H9 (cell line): ENCODE results near the gene STK25. TPM values are rescaled to one million over a fixed set of nuclear protein-coding genes. Genes with fewer than 3 reads are reported as not detected.

Source experiments
- DNase-seq: peaks from one replicate; pipeline ENCODE4 v3.0.0-alpha.2; 2017
- H2AFZ ChIP-seq: one replicate; pipeline ENCODE4 v1.6.1; 2013; ENCODE audit warnings: mild to moderate bottlenecking, low read length, control low read depth, moderate library complexity
- H2AK5ac ChIP-seq: 2 replicates; pipeline ENCODE4 v1.6.1; 2013; ENCODE audit warnings: low read length, control low read depth, mixed read lengths; ENCODE audit not compliant: insufficient read length
- H2BK120ac ChIP-seq: one replicate; pipeline ENCODE4 v1.6.1; 2013; ENCODE audit warnings: low read depth, mild to moderate bottlenecking, low read length, control low read depth, inconsistent platforms; ENCODE audit not compliant: poor library complexity, severe bottlenecking
- H2BK12ac ChIP-seq: 2 replicates; pipeline ENCODE4 v1.6.1; 2013; ENCODE audit warnings: low read length, control low read depth, mixed read lengths, low read depth; ENCODE audit not compliant: insufficient read length
- H2BK15ac ChIP-seq: 2 replicates; pipeline ENCODE4 v1.6.1; 2013; ENCODE audit warnings: low read depth, low read length, control low read depth
- H2BK20ac ChIP-seq: one replicate; pipeline ENCODE4 v1.6.1; 2013; ENCODE audit warnings: low read depth, mild to moderate bottlenecking, low read length, control low read depth, inconsistent platforms; ENCODE audit not compliant: poor library complexity, severe bottlenecking
- H2BK5ac ChIP-seq: 2 replicates; pipeline ENCODE4 v1.6.1; 2013; ENCODE audit warnings: low read length, control low read depth, mixed read lengths; ENCODE audit not compliant: insufficient read length
- H3K14ac ChIP-seq: 2 replicates; pipeline ENCODE4 v1.6.1; 2013; ENCODE audit warnings: low read length, control low read depth; ENCODE audit not compliant: insufficient read depth
- H3K18ac ChIP-seq: 2 replicates; pipeline ENCODE4 v1.6.1; 2013; ENCODE audit warnings: low read depth, mild to moderate bottlenecking, mixed read lengths, low read length, control low read depth; ENCODE audit not compliant: insufficient read length
- H3K23ac ChIP-seq: 2 replicates; pipeline ENCODE4 v1.6.1; 2013; ENCODE audit warnings: low read length, control low read depth, mixed read lengths, low read depth; ENCODE audit not compliant: insufficient read length
- H3K23me2 ChIP-seq: 2 replicates; pipeline ENCODE4 v1.6.1; 2013; ENCODE audit warnings: low read depth, mild to moderate bottlenecking, mixed read lengths, low read length, control low read depth; ENCODE audit not compliant: insufficient read length, poor library complexity, severe bottlenecking
- H3K27ac ChIP-seq: 2 replicates; pipeline ENCODE4 v1.5.1; 2013; ENCODE audit warnings: low read length, control low read depth, mixed read lengths, low read depth; ENCODE audit not compliant: insufficient read length
- H3K27me3 ChIP-seq: 2 replicates; pipeline ENCODE4 v1.6.1; 2013; ENCODE audit warnings: low read length, control low read depth, inconsistent platforms; ENCODE audit not compliant: insufficient read depth
- H3K4ac ChIP-seq: 2 replicates; pipeline ENCODE4 v1.6.1; 2013; ENCODE audit warnings: low read depth, mild to moderate bottlenecking, control low read depth, inconsistent platforms, low read length, moderate library complexity
- H3K4me1 ChIP-seq: 2 replicates; pipeline ENCODE4 v1.6.1; 2013; ENCODE audit warnings: low read length, control low read depth, inconsistent platforms; ENCODE audit not compliant: insufficient read depth
- H3K4me2 ChIP-seq: 2 replicates; pipeline ENCODE4 v1.6.1; 2013; ENCODE audit warnings: low read length, control low read depth, mixed read lengths; ENCODE audit not compliant: insufficient read length, insufficient read depth
- H3K56ac ChIP-seq: 2 replicates; pipeline ENCODE4 v1.6.1; 2013; ENCODE audit warnings: low read depth, mild to moderate bottlenecking, mixed read lengths, low read length, control low read depth; ENCODE audit not compliant: insufficient read length
- H3K79me1 ChIP-seq: 2 replicates; pipeline ENCODE4 v1.6.1; 2013; ENCODE audit warnings: low read depth, mild to moderate bottlenecking, moderate library complexity, low read length, control low read depth, inconsistent platforms; ENCODE audit not compliant: insufficient read depth, poor library complexity, severe bottlenecking
- H3K79me2 ChIP-seq: 2 replicates; pipeline ENCODE4 v1.6.1; 2013; ENCODE audit warnings: low read length, control low read depth, inconsistent platforms; ENCODE audit not compliant: insufficient read depth
- H3K9ac ChIP-seq: 2 replicates; pipeline ENCODE4 v1.6.1; 2013; ENCODE audit warnings: low read length, control low read depth, mixed read lengths; ENCODE audit not compliant: insufficient read length; ENCODE audit errors: extremely low read depth
- H3K9me3 ChIP-seq: one replicate; pipeline ENCODE4 v1.6.1; 2013; ENCODE audit warnings: low read depth, low read length, inconsistent platforms; ENCODE audit not compliant: control insufficient read depth
- H3T11ph ChIP-seq: one replicate; pipeline ENCODE4 v1.6.1; 2013; ENCODE audit warnings: mild to moderate bottlenecking, low read length, control low read depth, inconsistent platforms
- H4K20me1 ChIP-seq: one replicate; pipeline ENCODE4 v1.6.1; 2013; ENCODE audit not compliant: control insufficient read depth, insufficient read length, insufficient read depth
- H4K5ac ChIP-seq: 2 replicates; pipeline ENCODE4 v1.6.1; 2013; ENCODE audit warnings: low read depth, mild to moderate bottlenecking, mixed read lengths, low read length, control low read depth; ENCODE audit not compliant: insufficient read length
- H4K8ac ChIP-seq: replicated peaks from 2 replicates; pipeline ENCODE4 v1.6.1; 2013; ENCODE audit warnings: low read length, control low read depth, mixed read lengths, low read depth; ENCODE audit not compliant: insufficient read length
- H4K91ac ChIP-seq: 2 replicates; pipeline ENCODE4 v1.6.1; 2013; ENCODE audit warnings: low read depth, mild to moderate bottlenecking, moderate library complexity, mixed read lengths, low read length, control low read depth; ENCODE audit not compliant: insufficient read length
- H3K27ac Mint-ChIP-seq, 3 experiments: 2 replicates in 2 of 3; 3 replicates in 1 of 3; pipeline ENCODE4 v1.8.0; 2020 to 2021; ENCODE audit warnings: mixed read lengths in 3 of 3, mild to moderate bottlenecking in 1 of 3, moderate library complexity in 1 of 3
- H3K27me3 Mint-ChIP-seq: 2 replicates; pipeline ENCODE4 v1.8.0; 2021; ENCODE audit warnings: low read depth, mild to moderate bottlenecking, moderate library complexity, mixed read lengths
- H3K36me3 Mint-ChIP-seq, 3 experiments: 2 replicates in 2 of 3; 3 replicates in 1 of 3; pipeline ENCODE4 v1.8.0; 2020 to 2021; ENCODE audit warnings: low read depth in 3 of 3, mixed read lengths in 3 of 3; ENCODE audit not compliant: insufficient read depth in 1 of 3
- H3K4me1 Mint-ChIP-seq, 2 experiments: 2 replicates each; pipeline ENCODE4 v1.8.0; 2020; ENCODE audit warnings: mixed read lengths in 2 of 2
- H3K4me3 Mint-ChIP-seq, 2 experiments: 2 replicates in 1 of 2; 3 replicates in 1 of 2; pipeline ENCODE4 v1.8.0; 2020 to 2021; ENCODE audit warnings: mild to moderate bottlenecking in 2 of 2, mixed read lengths in 2 of 2, moderate library complexity in 1 of 2
- H3K9me3 Mint-ChIP-seq, 2 experiments: 2 replicates in 1 of 2; 3 replicates in 1 of 2; pipeline ENCODE4 v1.8.0; 2020; ENCODE audit warnings: mild to moderate bottlenecking in 2 of 2, mixed read lengths in 2 of 2, moderate library complexity in 1 of 2
- WGBS: extraction: QIAGEN DNeasy Blood & Tissue Kit; methylation state at CpG from one replicate; pipeline ENCODE4 v1.1.7; 2013; ENCODE audit warnings: missing lambda C conversion rate, low lambda C conversion rate, mixed read lengths; ENCODE audit not compliant: insufficient read length; ENCODE audit errors: extremely low coverage; 5-methylcytosine and 5-hydroxymethylcytosine counted together
- total RNA-seq: library from RNA; stranded (reverse); gene quantifications from 2 replicates; pipeline ENCODE4 v1.2.1, GENCODE V29; 2021
- TF ChIP-seq, protein P1 (sequence below): fragments of 200-600 bp; sonication (generic); conservative IDR thresholded peaks from 3 replicates; pipeline ENCODE4 v1.8.0; 2021; ENCODE audit warnings: antibody characterized with exemption, mild to moderate bottlenecking

The STK25 gene
- total RNA-seq, 1 experiment from 2014 or later: 189 TPM

DNA sequence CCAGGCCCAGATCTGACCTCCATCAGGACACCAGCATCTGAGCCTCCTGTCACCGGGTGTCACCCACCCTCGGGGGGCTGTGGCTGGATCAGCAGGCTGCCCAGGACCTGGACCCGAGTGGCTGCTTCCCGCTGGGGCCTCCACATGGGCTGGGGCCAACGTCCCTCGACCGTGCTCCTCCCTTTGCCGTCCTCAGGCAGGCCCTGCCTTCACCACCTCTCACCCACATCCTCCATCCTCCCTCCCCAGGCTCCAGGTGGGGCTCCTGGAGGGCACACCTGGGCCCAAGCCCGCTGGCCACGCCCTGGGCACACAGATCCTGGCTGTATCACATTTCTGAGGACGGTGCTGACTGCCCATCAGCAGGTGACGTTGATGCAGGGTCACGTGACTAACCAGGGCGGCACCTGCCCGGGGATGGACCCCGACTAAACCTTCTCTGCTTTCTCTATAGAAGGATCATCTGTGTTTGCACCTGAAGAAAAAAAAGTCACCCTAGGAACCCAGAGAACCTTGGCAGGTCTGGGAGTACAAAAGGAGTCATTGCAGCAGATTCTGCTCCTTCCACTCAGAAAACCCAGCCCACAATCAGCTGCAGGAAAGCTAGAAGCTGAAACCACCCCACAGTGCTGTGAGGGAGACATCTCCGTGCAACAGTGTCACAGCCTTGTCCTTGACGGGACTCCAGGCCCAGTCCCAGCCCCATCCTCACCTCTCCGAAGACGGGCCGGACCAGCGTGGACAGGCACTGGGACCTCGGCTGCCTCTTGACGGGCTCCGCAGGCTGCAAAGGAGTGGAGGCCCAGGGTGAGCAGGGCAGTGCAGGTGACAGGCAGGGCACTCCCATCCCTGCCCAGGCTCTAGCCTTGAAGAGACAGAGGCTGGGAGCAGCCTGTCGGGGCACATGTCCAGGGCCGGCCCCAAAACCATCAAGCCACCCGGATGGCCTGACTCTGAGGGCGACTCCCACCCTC lies 11.2 kb downstream of the STK25 start:
- no peak overlapping the region for H3K4ac ChIP-seq
- H3T11ph ChIP-seq: no peak overlapping the region
- no peak overlapping the region for H2BK15ac ChIP-seq
- Mint-ChIP-seq H3K9me3 (no peaks in the 10 kb centered on the region), H3K27ac (0 out of 7 replicates have a peak overlapping the region, but pooled peaks of 1 of the 3 experiments have one; percentile 20), H3K4me3 (no peak overlapping the region), H3K27me3 (no peaks in the 10 kb centered on the region), H3K36me3 (peaks cover 31 to 71% (median 70%) of the 10 kb centered on the region in 3 experiments), H3K4me1 (peaks cover 2 to 6% of the 10 kb centered on the region in 2 experiments; a peak in 2 of 4 replicates)
- H2AK5ac ChIP-seq: no peak overlapping the region
- no peak overlapping the region for H2BK120ac ChIP-seq
- H3K23me2 ChIP-seq: no peaks in the 10 kb centered on the region
- WGBS: no CpG with 5 or more reads among the region's 29 CpGs
- H3K56ac ChIP-seq: no peak overlapping the region
- no peak overlapping the region for H3K27ac ChIP-seq
- H4K5ac ChIP-seq: no peak overlapping the region
- H2AFZ ChIP-seq: no peak overlapping the region
- H3K79me2 ChIP-seq: peaks cover 1% of the 10 kb centered on the region; the same call in 1 of the 2 replicates
- no peak overlapping the region for H2BK5ac ChIP-seq
- no peaks in the 10 kb centered on the region for H3K27me3 ChIP-seq
- H3K9ac ChIP-seq: no peak overlapping the region
- H2BK20ac ChIP-seq: no peak overlapping the region
- H3K14ac ChIP-seq: no peak overlapping the region; the same call in 1 of the 2 replicates
- no peak overlapping the region for H4K91ac ChIP-seq
- no peaks in the 10 kb centered on the region for H3K4me1 ChIP-seq
- TF ChIP-seq, protein P1, sequence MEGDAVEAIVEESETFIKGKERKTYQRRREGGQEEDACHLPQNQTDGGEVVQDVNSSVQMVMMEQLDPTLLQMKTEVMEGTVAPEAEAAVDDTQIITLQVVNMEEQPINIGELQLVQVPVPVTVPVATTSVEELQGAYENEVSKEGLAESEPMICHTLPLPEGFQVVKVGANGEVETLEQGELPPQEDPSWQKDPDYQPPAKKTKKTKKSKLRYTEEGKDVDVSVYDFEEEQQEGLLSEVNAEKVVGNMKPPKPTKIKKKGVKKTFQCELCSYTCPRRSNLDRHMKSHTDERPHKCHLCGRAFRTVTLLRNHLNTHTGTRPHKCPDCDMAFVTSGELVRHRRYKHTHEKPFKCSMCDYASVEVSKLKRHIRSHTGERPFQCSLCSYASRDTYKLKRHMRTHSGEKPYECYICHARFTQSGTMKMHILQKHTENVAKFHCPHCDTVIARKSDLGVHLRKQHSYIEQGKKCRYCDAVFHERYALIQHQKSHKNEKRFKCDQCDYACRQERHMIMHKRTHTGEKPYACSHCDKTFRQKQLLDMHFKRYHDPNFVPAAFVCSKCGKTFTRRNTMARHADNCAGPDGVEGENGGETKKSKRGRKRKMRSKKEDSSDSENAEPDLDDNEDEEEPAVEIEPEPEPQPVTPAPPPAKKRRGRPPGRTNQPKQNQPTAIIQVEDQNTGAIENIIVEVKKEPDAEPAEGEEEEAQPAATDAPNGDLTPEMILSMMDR: no peak
- H3K23ac ChIP-seq: no peak overlapping the region
- H3K4me2 ChIP-seq: no peak overlapping the region
- no peak overlapping the region for H3K18ac ChIP-seq
- no peaks in the 10 kb centered on the region for H4K20me1 ChIP-seq
- no peak overlapping the region for H2BK12ac ChIP-seq
- no peaks in the 10 kb centered on the region for H3K9me3 ChIP-seq
- H4K8ac ChIP-seq: no peak overlapping the region
- no peaks in the 10 kb centered on the region for H3K79me1 ChIP-seq
- no peak for DNase-seq
